T-helper 17 cell (primary cell): Measurements from ENCODE around the gene PEX5. TPM values are rescaled to one million over a fixed set of nuclear protein-coding genes. Genes with fewer than 3 reads are reported as not detected.
A peak's percentile ranks its signal among the peaks of the same experiment; 100 is the strongest.

Source experiments
- ATAC-seq: fragments of 150-1000 bp; cut with Tn5 transposase; 2 replicates; pipeline ENCODE4 v1.10.0; 2021; ENCODE audit warnings: mild to moderate bottlenecking, moderate library complexity
- DNase-seq, 3 donors: peaks; one replicate each; pipeline versions ENCODE4 v3.0.0 to v3.0.0-alpha.2; 2020 to 2021
- H3K9me3 ChIP-seq: one replicate; pipeline ENCODE4 v1.7.0; 2013; ENCODE audit warnings: low read length, mild to moderate bottlenecking; ENCODE audit not compliant: control insufficient read depth, poor library complexity, severe bottlenecking
- H3K27ac Mint-ChIP-seq: one replicate; pipeline ENCODE4 v1.8.0; 2022; ENCODE audit warnings: mild to moderate bottlenecking, moderate library complexity, mixed read lengths
- H3K27me3 Mint-ChIP-seq: one replicate; pipeline ENCODE4 v1.8.0; 2022; ENCODE audit warnings: mixed read lengths
- H3K36me3 Mint-ChIP-seq: one replicate; pipeline ENCODE4 v1.8.0; 2022; ENCODE audit warnings: low read depth, mixed read lengths
- H3K4me1 Mint-ChIP-seq: one replicate; pipeline ENCODE4 v1.8.0; 2022; ENCODE audit warnings: mild to moderate bottlenecking, mixed read lengths
- H3K4me3 Mint-ChIP-seq: one replicate; pipeline ENCODE4 v1.8.0; 2022; ENCODE audit warnings: mild to moderate bottlenecking, moderate library complexity, mixed read lengths
- total RNA-seq, 4 donors: library from RNA in 2 of 4; stranded (reverse) in 2 of 4; gene quantifications; one replicate each; pipeline ENCODE4 v1.2.3 and lab custom pipeline; 2022 to 2026

Gene PEX5
- total RNA-seq (10 to 100 TPM; 13.1 to 14.6 TPM), total RNA-seq (lab: John Stamatoyannopoulos, UW) (20.1 to 42.1 reads per million in 2 donors)

GRCh38 chr12:7189398-7190267 is at the start of gene PEX5:
Gene PEX5, plus strand, starts transcription at chr12:7189686. Its CDS starts 692 bp downstream, at chr12:7190378.
- Mint-ChIP-seq H3K27ac (peak within 1 kb of the TSS; percentile 92), H3K36me3 (peaks cover 3% of the 10 kb centered on the region), H3K27me3 (no peaks in the 10 kb centered on the region), H3K4me3 (peak within 1 kb of the TSS; percentile 98), H3K4me1 (peaks cover 30% of the 10 kb centered on the region)
- H3K9me3 ChIP-seq: no peaks in the 10 kb centered on the region
- DNase-seq (peak; percentile 71 to 78 (median 75)), ATAC-seq (peak; percentile 97)

DNA sequence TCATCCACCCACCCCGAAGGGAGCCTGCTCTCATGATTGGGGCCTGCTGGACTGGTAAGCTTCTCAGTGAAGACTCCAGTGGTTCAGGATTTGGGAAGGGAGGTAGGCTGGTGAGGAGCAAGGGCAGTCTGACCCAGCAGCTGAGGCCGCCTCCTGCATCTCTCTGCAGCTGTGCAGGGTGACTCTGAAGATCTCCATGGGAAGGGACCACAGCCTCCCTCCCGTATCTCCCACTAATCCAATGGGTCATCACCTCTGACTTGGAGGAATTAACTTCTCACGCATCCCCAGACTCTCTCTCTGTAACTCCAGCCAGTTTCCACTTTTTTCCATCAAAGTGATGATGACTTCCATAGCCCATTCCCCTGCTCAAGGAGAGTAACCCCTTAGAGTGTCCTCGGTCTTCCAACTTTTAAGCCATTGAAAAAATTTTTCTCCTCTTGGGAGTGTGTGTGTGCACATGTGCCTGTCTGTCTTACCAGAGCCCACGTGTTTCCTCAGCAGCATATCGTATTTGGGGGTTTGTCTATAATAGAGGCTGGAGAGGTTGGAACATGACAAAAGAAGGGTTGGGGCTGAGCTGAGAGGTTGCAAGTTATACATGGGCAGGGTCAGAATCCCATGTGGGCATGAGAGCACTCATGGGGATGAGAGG is 48.0 kb upstream of the PEX5 start:
- H3K9me3 ChIP-seq: no peaks in the 10 kb centered on the region
- no peak overlapping the region for H3K4me3 Mint-ChIP-seq
- H3K27ac Mint-ChIP-seq: peak overlapping the region; percentile 32
- ATAC-seq (no peak), DNase-seq (no peak)
- H3K4me1 Mint-ChIP-seq: peaks cover 33% of the 10 kb centered on the region
- peaks cover 30% of the 10 kb centered on the region for H3K36me3 Mint-ChIP-seq
- no peaks in the 10 kb centered on the region for H3K27me3 Mint-ChIP-seq

GRCh38 chr12:7142056-7142644 is 47.3 kb upstream of the PEX5 start:
- peaks cover 31% of the 10 kb centered on the region for H3K36me3 Mint-ChIP-seq
- H3K27me3 Mint-ChIP-seq: no peaks in the 10 kb centered on the region
- peak overlapping the region; percentile 32 for H3K27ac Mint-ChIP-seq
- DNase-seq (peak in 2 of 3 donors; percentile 24 to 46), ATAC-seq (peak; percentile 79)
- H3K9me3 ChIP-seq: no peaks in the 10 kb centered on the region
- peaks cover 33% of the 10 kb centered on the region for H3K4me1 Mint-ChIP-seq
- no peak overlapping the region for H3K4me3 Mint-ChIP-seq

- DNase-seq: no peak
- H3K4me3 Mint-ChIP-seq: no peak overlapping the region
- H3K9me3 ChIP-seq: no peaks in the 10 kb centered on the region
- H3K27me3 Mint-ChIP-seq: no peaks in the 10 kb centered on the region
- H3K36me3 Mint-ChIP-seq: peaks cover 32% of the 10 kb centered on the region
- no peak overlapping the region for H3K27ac Mint-ChIP-seq
- H3K4me1 Mint-ChIP-seq: peaks cover 33% of the 10 kb centered on the region
- ATAC-seq: no peak
Measured at GRCh38 chr12:7142809-7143465, 46.5 kb upstream of the PEX5 start.

DNA sequence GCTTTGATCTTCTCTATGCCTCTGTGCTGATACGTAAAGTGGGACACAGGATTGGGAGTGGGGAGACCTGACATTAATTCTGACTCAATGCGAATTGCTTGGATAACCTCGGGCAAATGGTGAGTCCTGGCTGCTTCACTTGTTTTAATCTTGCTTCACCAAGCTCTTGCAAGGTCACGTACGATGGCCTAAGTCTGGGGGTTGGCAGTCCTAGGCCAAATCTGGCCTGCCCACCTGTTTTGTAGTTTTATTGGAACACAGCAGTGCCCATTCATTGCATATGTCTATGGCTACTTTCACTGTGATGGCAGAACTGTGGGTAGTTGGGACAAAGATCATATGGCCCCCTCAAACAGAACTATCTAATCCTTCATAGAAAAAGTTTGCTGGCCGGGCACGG is 45.9 kb upstream of the PEX5 start:
- H3K36me3 Mint-ChIP-seq: peaks cover 32% of the 10 kb centered on the region
- H3K27me3 Mint-ChIP-seq: no peaks in the 10 kb centered on the region
- H3K4me1 Mint-ChIP-seq: peaks cover 30% of the 10 kb centered on the region
- ATAC-seq (no peak), DNase-seq (no peak)
- no peak overlapping the region for H3K4me3 Mint-ChIP-seq
- H3K27ac Mint-ChIP-seq: no peak overlapping the region
- H3K9me3 ChIP-seq: no peaks in the 10 kb centered on the region

DNA sequence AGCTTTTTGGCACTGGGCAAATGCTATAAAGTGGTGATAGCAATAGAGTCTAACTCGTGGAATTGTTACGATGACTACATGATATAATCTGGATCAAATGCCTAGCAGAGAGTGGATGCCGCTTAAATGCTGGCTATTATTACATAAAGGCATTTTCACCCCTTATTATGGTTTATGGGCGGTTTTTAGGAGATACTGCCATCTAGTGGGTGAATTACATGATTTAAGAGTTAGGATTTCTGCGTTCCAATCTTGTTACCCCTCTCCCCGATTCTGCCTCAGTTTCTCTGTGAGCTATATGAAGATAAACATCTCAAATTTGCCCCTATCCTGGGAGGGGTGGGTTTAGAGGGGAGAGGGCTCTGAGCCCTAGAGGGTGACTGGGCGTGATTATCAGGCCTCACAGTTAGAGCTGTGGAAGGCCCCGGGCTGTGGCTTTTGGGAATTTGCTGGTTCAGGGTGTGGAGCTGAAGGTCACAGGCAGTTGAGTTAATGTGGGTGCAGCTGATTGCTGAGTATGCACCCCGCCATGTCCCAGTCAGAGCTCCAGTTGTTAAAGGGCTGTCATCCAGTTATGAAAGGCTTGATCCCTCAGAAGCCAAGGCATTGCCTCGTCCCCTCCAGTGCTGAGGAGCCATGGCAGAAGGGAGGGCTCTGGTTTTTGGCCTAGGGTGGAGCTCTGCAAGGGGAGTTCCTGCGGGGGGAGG is 44.9 kb upstream of the PEX5 start:
- H3K27ac Mint-ChIP-seq: no peak overlapping the region
- no peak overlapping the region for H3K4me3 Mint-ChIP-seq
- H3K36me3 Mint-ChIP-seq: peaks cover 27% of the 10 kb centered on the region

DNA sequence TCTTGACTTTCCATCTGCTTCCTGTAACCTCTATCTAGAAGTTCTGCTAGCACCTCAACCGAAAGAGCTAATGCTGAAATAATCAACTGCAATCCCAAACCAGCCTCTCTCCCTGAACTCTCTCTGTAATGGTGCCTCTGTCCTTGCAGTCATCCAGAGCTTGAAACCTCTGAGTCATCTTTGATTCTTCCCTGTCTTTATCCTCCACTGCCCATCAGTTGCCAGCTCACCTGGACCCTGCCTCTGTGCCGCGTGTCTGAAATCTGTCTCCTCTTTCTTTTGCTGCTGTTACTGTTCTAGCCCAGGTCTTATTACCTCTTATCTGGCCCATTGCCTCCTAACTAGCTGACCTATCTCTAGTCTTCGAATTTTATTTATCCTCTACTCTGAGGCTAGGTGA is 43.8 kb upstream of the PEX5 start:
- Mint-ChIP-seq H3K27me3 (no peaks in the 10 kb centered on the region), H3K4me1 (peaks cover 22% of the 10 kb centered on the region), H3K27ac (no peak overlapping the region), H3K4me3 (no peak overlapping the region), H3K36me3 (peaks cover 26% of the 10 kb centered on the region)
- no peaks in the 10 kb centered on the region for H3K9me3 ChIP-seq
- ATAC-seq: no peak
- DNase-seq: no peak

More for the DNA sequence above, 44.9 kb upstream of the PEX5 start:
- Mint-ChIP-seq H3K4me1 (peaks cover 26% of the 10 kb centered on the region), H3K27me3 (no peaks in the 10 kb centered on the region)
- no peaks in the 10 kb centered on the region for H3K9me3 ChIP-seq
- DNase-seq (no peak), ATAC-seq (peak; percentile 57)

GRCh38 chr12:7146228-7146627 is 43.3 kb upstream of the PEX5 start:
- no peak overlapping the region for H3K4me3 Mint-ChIP-seq
- DNase-seq (no peak), ATAC-seq (no peak)
- no peaks in the 10 kb centered on the region for H3K27me3 Mint-ChIP-seq
- H3K9me3 ChIP-seq: no peaks in the 10 kb centered on the region
- H3K27ac Mint-ChIP-seq: no peak overlapping the region
- H3K4me1 Mint-ChIP-seq: peaks cover 21% of the 10 kb centered on the region
- peaks cover 26% of the 10 kb centered on the region for H3K36me3 Mint-ChIP-seq

- ATAC-seq (no peak), DNase-seq (no peak)
- no peak overlapping the region for H3K4me3 Mint-ChIP-seq
- H3K9me3 ChIP-seq: no peaks in the 10 kb centered on the region
- H3K27ac Mint-ChIP-seq: no peak overlapping the region
- H3K27me3 Mint-ChIP-seq: no peaks in the 10 kb centered on the region
- peaks cover 16% of the 10 kb centered on the region for H3K4me1 Mint-ChIP-seq
- H3K36me3 Mint-ChIP-seq: peaks cover 21% of the 10 kb centered on the region
Measured at GRCh38 chr12:7146906-7147305, 42.6 kb upstream of the PEX5 start.

DNA sequence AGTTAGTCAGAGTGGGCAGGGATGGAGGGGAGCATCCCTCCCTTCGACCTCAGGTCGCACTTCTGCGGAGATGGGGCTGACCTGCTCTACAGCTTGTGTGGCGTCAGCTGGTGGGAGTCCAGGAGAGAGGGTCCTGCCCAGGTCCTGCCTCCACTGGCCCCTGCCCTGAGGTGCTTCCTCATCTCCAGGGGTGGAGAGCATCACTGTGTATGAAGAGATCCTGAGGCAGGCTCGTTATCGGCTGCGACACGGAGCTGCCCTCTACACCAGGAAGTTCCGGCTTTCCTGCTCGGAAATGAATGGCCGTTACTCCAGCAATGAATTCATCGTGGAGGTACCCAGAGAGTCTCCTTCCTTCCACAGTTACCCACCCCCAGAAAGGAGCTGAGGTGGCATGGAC is 39.1 kb upstream of the PEX5 start:
- Mint-ChIP-seq H3K36me3 (peaks cover 21% of the 10 kb centered on the region), H3K4me3 (no peak overlapping the region), H3K27ac (no peak overlapping the region), H3K27me3 (no peaks in the 10 kb centered on the region), H3K4me1 (peaks cover 6% of the 10 kb centered on the region)
- ATAC-seq (no peak), DNase-seq (no peak)
- no peaks in the 10 kb centered on the region for H3K9me3 ChIP-seq

GRCh38 chr12:7150841-7151240 is 38.6 kb upstream of the PEX5 start:
- no peaks in the 10 kb centered on the region for H3K27me3 Mint-ChIP-seq
- H3K9me3 ChIP-seq: no peaks in the 10 kb centered on the region
- no peak overlapping the region for H3K4me3 Mint-ChIP-seq
- DNase-seq (no peak), ATAC-seq (no peak)
- H3K27ac Mint-ChIP-seq: no peak overlapping the region
- peaks cover 18% of the 10 kb centered on the region for H3K36me3 Mint-ChIP-seq
- H3K4me1 Mint-ChIP-seq: peaks cover 2% of the 10 kb centered on the region

DNA sequence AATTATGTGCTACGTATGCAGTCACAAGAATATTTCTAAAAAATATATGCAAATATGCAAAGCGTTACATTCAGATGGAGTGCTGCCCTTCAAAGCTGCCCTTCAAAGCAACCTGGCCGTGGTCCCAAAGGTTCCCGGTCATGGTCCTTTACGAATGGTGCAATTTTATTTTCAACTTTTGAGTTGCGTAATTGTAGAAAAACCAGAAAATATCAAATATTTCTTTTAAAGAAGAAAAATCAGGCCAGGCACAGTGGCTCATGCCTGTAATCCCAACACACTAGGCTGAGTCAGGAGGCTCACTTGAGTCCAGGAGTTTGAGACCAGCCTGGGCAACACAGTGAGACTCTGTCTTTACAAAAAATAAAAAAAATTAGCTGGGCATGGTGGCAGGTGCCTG is 38.0 kb upstream of the PEX5 start:
- Mint-ChIP-seq H3K4me3 (no peak overlapping the region), H3K4me1 (no peaks in the 10 kb centered on the region), H3K36me3 (peaks cover 15% of the 10 kb centered on the region), H3K27me3 (no peaks in the 10 kb centered on the region), H3K27ac (no peak overlapping the region)
- no peaks in the 10 kb centered on the region for H3K9me3 ChIP-seq
- DNase-seq (no peak), ATAC-seq (no peak)
